CD14-positive monocyte (primary cell): ENCODE results near the gene SLC25A22. TPM values are rescaled to one million over a fixed set of nuclear protein-coding genes. Genes with fewer than 3 reads are reported as not detected.
A peak's percentile ranks its signal among the peaks of the same experiment; 100 is the strongest.

Experiments used
- DNase-seq, 3 donors: peaks; one replicate each; pipeline ENCODE4 v3.0.0-alpha.2; 2011 to 2022
- H2AFZ ChIP-seq: 2 replicates; pipeline ENCODE4 v1.6.0; 2012; ENCODE audit warnings: mild to moderate bottlenecking, low read depth, low read length, inconsistent platforms; ENCODE audit not compliant: insufficient read depth, poor library complexity, severe bottlenecking
- H3K27ac ChIP-seq, 2 donors: 1 replicate in 1 of 2; 2 replicates in 1 of 2; pipeline ENCODE4 v1.5.1; 2012 to 2013; ENCODE audit warnings: low read length in 2 of 2, control low read depth in 1 of 2, inconsistent platforms in 1 of 2, low read depth in 1 of 2, mild to moderate bottlenecking in 1 of 2
- H3K27me3 ChIP-seq, 2 donors: one replicate each; pipeline versions ENCODE4 v1.6.0 to v1.6.1; 2011 to 2013; ENCODE audit warnings: low read length in 2 of 2; ENCODE audit not compliant: control insufficient read depth in 2 of 2, insufficient read depth in 2 of 2
- H3K36me3 ChIP-seq, 2 donors: replicated peaks in 1 of 2; 1 replicate in 1 of 2; 2 replicates in 1 of 2; pipeline versions ENCODE4 v1.5.1 to v1.6.1; 2012 to 2013; ENCODE audit warnings: low read length in 2 of 2, control low read depth in 1 of 2, inconsistent platforms in 1 of 2, mild to moderate bottlenecking in 1 of 2; ENCODE audit not compliant: insufficient read depth in 2 of 2, control insufficient read depth in 1 of 2
- H3K4me1 ChIP-seq, 2 donors: 1 replicate in 1 of 2; 2 replicates in 1 of 2; pipeline versions ENCODE4 v1.5.1 to v1.6.1; 2012 to 2013; ENCODE audit warnings: low read length in 2 of 2, control low read depth in 1 of 2, inconsistent platforms in 1 of 2, mild to moderate bottlenecking in 1 of 2, moderate library complexity in 1 of 2; ENCODE audit not compliant: insufficient read depth in 2 of 2, control insufficient read depth in 1 of 2
- H3K4me2 ChIP-seq: replicated peaks from 2 replicates; pipeline ENCODE3; 2012; ENCODE audit warnings: low read length, moderate library complexity, mild to moderate bottlenecking; ENCODE audit not compliant: poor library complexity, severe bottlenecking; ENCODE audit errors: extremely low read depth
- H3K4me3 ChIP-seq, 3 experiments: fragments of 200-600 bp in 1 of 3; sonication (generic) in 1 of 3; replicated peaks in 1 of 3; 1 replicate in 2 of 3; 2 replicates in 1 of 3; pipeline ENCODE4 v1.5.1; 2011 to 2013; ENCODE audit warnings: low read length in 3 of 3, mild to moderate bottlenecking in 3 of 3, control low read depth in 2 of 3, low read depth in 2 of 3, inconsistent platforms in 1 of 3, moderate library complexity in 1 of 3
- H3K79me2 ChIP-seq: 2 replicates; pipeline ENCODE4 v1.6.0; 2012; ENCODE audit warnings: mild to moderate bottlenecking, control low read depth, inconsistent platforms, low read length, moderate library complexity; ENCODE audit not compliant: insufficient read depth
- H3K9ac ChIP-seq: 2 replicates; pipeline ENCODE4 v1.6.0; 2017; ENCODE audit warnings: low read length, mild to moderate bottlenecking; ENCODE audit not compliant: insufficient read depth, poor library complexity, severe bottlenecking
- H3K9me3 ChIP-seq, 2 donors: replicated peaks in 1 of 2; 1 replicate in 1 of 2; 2 replicates in 1 of 2; pipeline versions ENCODE4 v1.5.1 to v1.6.1; 2012 to 2013; ENCODE audit warnings: low read length in 2 of 2, control low read depth in 1 of 2; ENCODE audit not compliant: control insufficient read depth in 1 of 2, insufficient read depth in 1 of 2
- H4K20me1 ChIP-seq: 2 replicates; pipeline ENCODE4 v1.6.0; 2012; ENCODE audit warnings: mild to moderate bottlenecking, low read length, control low read depth, moderate library complexity; ENCODE audit not compliant: insufficient read depth
- H3K27ac Mint-ChIP-seq, 7 donors: one replicate each; pipeline ENCODE4 v1.8.0; 2020; ENCODE audit warnings: mild to moderate bottlenecking in 7 of 7, mixed read lengths in 7 of 7, moderate library complexity in 6 of 7, inconsistent platforms in 2 of 7
- H3K27me3 Mint-ChIP-seq, 3 donors: one replicate each; pipeline ENCODE4 v1.8.0; 2021 to 2022; ENCODE audit warnings: low read depth in 3 of 3, mild to moderate bottlenecking in 3 of 3, mixed read lengths in 3 of 3, moderate library complexity in 3 of 3, inconsistent platforms in 1 of 3
- H3K36me3 Mint-ChIP-seq, 2 donors: one replicate each; pipeline ENCODE4 v1.8.0; 2020; ENCODE audit warnings: mixed read lengths in 2 of 2, inconsistent platforms in 1 of 2, mild to moderate bottlenecking in 1 of 2
- H3K4me1 Mint-ChIP-seq: one replicate; pipeline ENCODE4 v1.8.0; 2020; ENCODE audit warnings: mild to moderate bottlenecking, mixed read lengths
- H3K4me3 Mint-ChIP-seq, 2 donors: one replicate each; pipeline ENCODE4 v1.8.0; 2020; ENCODE audit warnings: mild to moderate bottlenecking in 2 of 2, mixed read lengths in 2 of 2, moderate library complexity in 1 of 2
- H3K9me3 Mint-ChIP-seq, 7 donors: one replicate each; pipeline ENCODE4 v1.8.0; 2020 to 2022; ENCODE audit warnings: mixed read lengths in 7 of 7, mild to moderate bottlenecking in 6 of 7, moderate library complexity in 6 of 7, inconsistent platforms in 2 of 7
- WGBS: methylation state at CpG from one replicate; pipeline ENCODE4 v1.1.5; 2013; ENCODE audit warnings: missing lambda C conversion rate; ENCODE audit not compliant: insufficient coverage; 5-methylcytosine and 5-hydroxymethylcytosine counted together
- intact Hi-C, 2 donors: fragments of 100-400 bp; cut with micrococcal nuclease; formaldehyde crosslinking; loops; one replicate each; pipeline versions ENCODE4 v1.15.0 to v1.15.1; 2023
- polyA plus RNA-seq, 3 donors: library from polyadenylated mRNA; depleted of rRNA in 1 of 3; unstranded in 2 of 3; stranded (reverse) in 1 of 3; fragments of 300-500 nt in 2 of 3; fragments of >200 nt in 1 of 3; fragmentation: Illumina TruSeq in 2 of 3; gene quantifications; 1 replicate in 2 of 3; 2 replicates in 1 of 3; pipeline ENCODE4 v1.2.3, GENCODE V29; 2012 to 2021
- TF ChIP-seq, protein P1 (sequence below): fragments of 200-600 bp; IDR thresholded peaks from one replicate; pipeline ENCODE4 v1.8.0; 2022; ENCODE audit warnings: antibody characterized with exemption, mild to moderate bottlenecking

The SLC25A22 gene
- polyA plus RNA-seq, 3 donors: 4.4 to 20.9 (median 5.6) TPM

DNA sequence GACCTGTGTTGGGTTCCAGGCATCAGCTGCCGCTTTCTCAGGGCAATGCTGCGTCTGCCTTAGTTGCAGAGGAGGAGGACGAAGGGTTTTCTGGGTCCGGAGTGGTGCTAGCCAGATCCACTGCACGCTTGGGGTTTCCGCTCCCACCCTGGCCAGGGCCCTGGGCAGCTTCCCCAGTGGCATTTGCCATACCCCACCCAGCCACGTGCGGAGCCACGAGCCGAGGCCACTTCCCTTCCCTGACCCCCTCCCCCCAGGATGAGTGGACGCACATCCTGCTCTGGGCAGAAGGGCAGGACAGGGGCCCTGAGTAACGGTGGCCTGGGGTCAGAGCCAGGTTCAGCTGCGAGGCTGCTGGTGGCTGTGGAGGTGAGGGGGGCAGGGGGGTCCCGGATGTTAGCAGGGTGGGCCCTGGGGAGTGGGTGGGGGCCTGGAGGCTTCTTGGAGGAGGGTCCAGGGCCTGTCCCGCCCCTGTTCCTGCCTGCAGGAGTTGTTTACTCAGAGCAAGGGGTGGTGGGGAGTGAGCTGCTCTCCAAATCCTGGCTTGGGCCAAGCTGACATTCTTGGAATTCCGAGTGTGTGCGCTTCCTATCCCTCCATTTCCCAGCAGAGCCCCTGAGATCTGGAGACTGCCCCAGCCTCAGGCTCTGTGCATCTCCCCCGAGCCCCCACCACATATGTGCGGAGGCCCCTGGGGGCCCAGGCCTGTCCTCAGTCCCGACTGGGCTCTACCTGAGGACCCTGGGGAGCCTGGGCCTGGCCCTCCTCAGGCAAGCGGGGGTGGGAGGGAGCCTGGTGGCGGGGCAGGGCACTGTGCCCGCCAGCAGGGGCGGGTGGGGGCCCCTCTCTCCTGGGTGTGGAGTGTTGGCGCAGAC, 46.0 kb upstream of the SLC25A22 start:
- H3K4me2 ChIP-seq: peak overlapping the region; percentile 88
- peak overlapping the region; percentile 87 to 88 for H3K4me3 Mint-ChIP-seq
- DNase-seq: peak; percentile 82 to 93 (median 90)
- intact Hi-C loops: loop anchor here in 1 of 2 donors (5.0 kb wide), 1 partner anchor 37 kb away; the partner anchor contains the start of genes PIDD1 and RPLP2
- no peaks in the 10 kb centered on the region for H3K9me3 ChIP-seq
- H3K9ac ChIP-seq: peak overlapping the region; percentile 95
- H3K27me3 ChIP-seq: peaks cover 6 to 10% of the 10 kb centered on the region in 2 donors
- H2AFZ ChIP-seq: peak overlapping the region; percentile 39
- peak overlapping the region; percentile 70 to 93 for H3K27ac ChIP-seq
- peaks cover 74% of the 10 kb centered on the region for H4K20me1 ChIP-seq
- TF ChIP-seq, protein P1, sequence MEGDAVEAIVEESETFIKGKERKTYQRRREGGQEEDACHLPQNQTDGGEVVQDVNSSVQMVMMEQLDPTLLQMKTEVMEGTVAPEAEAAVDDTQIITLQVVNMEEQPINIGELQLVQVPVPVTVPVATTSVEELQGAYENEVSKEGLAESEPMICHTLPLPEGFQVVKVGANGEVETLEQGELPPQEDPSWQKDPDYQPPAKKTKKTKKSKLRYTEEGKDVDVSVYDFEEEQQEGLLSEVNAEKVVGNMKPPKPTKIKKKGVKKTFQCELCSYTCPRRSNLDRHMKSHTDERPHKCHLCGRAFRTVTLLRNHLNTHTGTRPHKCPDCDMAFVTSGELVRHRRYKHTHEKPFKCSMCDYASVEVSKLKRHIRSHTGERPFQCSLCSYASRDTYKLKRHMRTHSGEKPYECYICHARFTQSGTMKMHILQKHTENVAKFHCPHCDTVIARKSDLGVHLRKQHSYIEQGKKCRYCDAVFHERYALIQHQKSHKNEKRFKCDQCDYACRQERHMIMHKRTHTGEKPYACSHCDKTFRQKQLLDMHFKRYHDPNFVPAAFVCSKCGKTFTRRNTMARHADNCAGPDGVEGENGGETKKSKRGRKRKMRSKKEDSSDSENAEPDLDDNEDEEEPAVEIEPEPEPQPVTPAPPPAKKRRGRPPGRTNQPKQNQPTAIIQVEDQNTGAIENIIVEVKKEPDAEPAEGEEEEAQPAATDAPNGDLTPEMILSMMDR: no peak
- peaks cover 7 to 25% (median 17%) of the 10 kb centered on the region in 3 donors for H3K27me3 Mint-ChIP-seq
- H3K4me1 Mint-ChIP-seq: peaks cover 47% of the 10 kb centered on the region
- H3K36me3 Mint-ChIP-seq: peaks cover 17 to 19% of the 10 kb centered on the region in 2 donors
- H3K4me3 ChIP-seq: peak overlapping the region; percentile 88 to 94 (median 92)
- H3K27ac Mint-ChIP-seq: peak overlapping the region; percentile 76 to 91 (median 84)
- peaks cover 0 to 3% (median 0%) of the 10 kb centered on the region in 7 donors for H3K9me3 Mint-ChIP-seq
- H3K4me1 ChIP-seq: peaks cover 48 to 78% of the 10 kb centered on the region in 2 donors
- WGBS: 3% methylated on average over 15 of the region's 25 CpGs
- H3K79me2 ChIP-seq: peaks cover 29% of the 10 kb centered on the region
- H3K36me3 ChIP-seq: peaks cover 13 to 16% of the 10 kb centered on the region in 2 donors

DNA sequence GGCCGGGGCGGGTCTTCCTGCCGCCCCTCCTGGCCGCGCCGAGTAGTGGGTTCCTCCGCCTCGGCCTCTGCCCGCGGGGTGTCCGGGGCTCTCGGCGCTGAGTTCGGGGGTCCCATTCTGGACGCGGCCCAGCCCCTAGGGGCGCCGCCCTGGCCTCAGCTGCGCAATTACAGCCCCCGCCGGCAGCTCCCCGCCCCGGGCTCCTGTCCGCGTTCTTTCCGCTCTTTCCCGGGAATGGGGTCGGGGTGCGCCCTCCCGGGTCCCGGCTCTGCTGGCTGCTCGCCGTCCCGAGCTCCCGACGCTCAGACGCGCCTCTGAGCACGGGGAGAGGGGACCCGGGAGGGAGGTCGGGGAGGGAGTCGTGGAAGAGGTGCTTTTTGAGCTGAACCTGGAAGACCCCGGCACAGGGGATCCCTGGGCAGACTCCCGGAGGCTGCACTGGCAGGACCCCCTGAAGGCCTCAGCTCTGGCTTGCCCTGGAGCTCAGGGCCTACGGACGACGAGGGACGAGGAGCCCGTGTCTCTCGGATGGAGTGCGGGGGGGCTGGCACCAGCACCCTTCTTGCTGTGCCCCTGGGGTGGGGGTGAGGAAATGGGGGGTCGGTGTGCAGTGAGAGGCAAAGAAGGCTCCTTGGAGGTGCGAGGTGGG, 45.1 kb upstream of the SLC25A22 start:
- H2AFZ ChIP-seq: peak overlapping the region; percentile 72
- peak overlapping the region; percentile 88 for H3K4me2 ChIP-seq
- WGBS: under 1% methylated on average over 50 of the region's 53 CpGs
- peaks cover 0 to 2% of the 10 kb centered on the region in 2 donors for H3K27me3 ChIP-seq
- TF ChIP-seq, protein P1: no peak
- peak overlapping the region; percentile 70 to 93 for H3K27ac ChIP-seq
- peaks cover 40 to 69% of the 10 kb centered on the region in 2 donors for H3K4me1 ChIP-seq
- intact Hi-C loops: loop anchor here in 1 of 2 donors (5.0 kb wide), 1 partner anchor 36 kb away; the partner anchor contains the start of genes PIDD1 and RPLP2
- H3K4me3 ChIP-seq: peak overlapping the region; percentile 88 to 94 (median 92)
- H3K79me2 ChIP-seq: peaks cover 29% of the 10 kb centered on the region
- H3K9ac ChIP-seq: peak overlapping the region; percentile 95
- H3K36me3 ChIP-seq: peaks cover 21 to 24% of the 10 kb centered on the region in 2 donors
- Mint-ChIP-seq H3K4me1 (peaks cover 43% of the 10 kb centered on the region), H3K27ac (peak overlapping the region; percentile 63 to 91 (median 84)), H3K36me3 (peaks cover 25 to 28% of the 10 kb centered on the region in 2 donors), H3K4me3 (peak overlapping the region; percentile 87 to 88), H3K9me3 (no peaks in the 10 kb centered on the region), H3K27me3 (peaks cover 0 to 17% (median 10%) of the 10 kb centered on the region in 3 donors)
- H3K9me3 ChIP-seq: no peaks in the 10 kb centered on the region
- peaks cover 74% of the 10 kb centered on the region for H4K20me1 ChIP-seq
- DNase-seq: no peak
